ENCODE data around the gene ITGA4.
"Not testable (repeated sequence)": the region's sequence is repeated elsewhere in the genome, so short reads cannot be mapped to it uniquely, and the experiment has no call there.

ITGA4 gene

DNA sequence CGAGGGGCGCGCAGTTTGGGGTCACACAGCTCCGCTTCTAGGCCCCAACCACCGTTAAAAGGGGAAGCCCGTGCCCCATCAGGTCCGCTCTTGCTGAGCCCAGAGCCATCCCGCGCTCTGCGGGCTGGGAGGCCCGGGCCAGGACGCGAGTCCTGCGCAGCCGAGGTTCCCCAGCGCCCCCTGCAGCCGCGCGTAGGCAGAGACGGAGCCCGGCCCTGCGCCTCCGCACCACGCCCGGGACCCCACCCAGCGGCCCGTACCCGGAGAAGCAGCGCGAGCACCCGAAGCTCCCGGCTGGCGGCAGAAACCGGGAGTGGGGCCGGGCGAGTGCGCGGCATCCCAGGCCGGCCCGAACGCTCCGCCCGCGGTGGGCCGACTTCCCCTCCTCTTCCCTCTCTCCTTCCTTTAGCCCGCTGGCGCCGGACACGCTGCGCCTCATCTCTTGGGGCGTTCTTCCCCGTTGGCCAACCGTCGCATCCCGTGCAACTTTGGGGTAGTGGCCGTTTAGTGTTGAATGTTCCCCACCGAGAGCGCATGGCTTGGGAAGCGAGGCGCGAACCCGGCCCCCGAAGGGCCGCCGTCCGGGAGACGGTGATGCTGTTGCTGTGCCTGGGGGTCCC, at the start of gene ITGA4:
TSS of gene ITGA4 (plus strand) at position 266 of the 620 bp plus-strand sequence. CDS start at position 535, 269 bp downstream.
- peak; percentile 89 for DNase-seq

DNA sequence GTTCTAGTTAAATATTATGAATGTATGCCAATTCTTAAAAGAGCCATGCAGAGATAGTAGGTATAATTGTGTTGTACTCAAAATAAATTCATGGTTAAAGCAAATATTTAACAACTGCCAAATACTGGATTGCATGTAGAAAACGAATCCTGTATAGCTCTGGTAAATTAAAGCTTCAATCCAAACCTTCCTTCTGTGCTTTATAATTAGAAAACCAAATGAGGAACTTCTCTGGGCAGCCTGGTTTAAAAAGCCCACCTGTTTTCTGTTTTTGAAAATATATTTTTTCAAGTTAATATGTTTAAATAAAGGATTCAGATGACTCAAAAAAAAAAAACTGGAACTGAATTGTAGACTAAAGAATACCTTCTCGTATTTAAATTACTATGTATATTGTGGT, 48.3 kb upstream of the ITGA4 start:
- no peak for DNase-seq

DNA sequence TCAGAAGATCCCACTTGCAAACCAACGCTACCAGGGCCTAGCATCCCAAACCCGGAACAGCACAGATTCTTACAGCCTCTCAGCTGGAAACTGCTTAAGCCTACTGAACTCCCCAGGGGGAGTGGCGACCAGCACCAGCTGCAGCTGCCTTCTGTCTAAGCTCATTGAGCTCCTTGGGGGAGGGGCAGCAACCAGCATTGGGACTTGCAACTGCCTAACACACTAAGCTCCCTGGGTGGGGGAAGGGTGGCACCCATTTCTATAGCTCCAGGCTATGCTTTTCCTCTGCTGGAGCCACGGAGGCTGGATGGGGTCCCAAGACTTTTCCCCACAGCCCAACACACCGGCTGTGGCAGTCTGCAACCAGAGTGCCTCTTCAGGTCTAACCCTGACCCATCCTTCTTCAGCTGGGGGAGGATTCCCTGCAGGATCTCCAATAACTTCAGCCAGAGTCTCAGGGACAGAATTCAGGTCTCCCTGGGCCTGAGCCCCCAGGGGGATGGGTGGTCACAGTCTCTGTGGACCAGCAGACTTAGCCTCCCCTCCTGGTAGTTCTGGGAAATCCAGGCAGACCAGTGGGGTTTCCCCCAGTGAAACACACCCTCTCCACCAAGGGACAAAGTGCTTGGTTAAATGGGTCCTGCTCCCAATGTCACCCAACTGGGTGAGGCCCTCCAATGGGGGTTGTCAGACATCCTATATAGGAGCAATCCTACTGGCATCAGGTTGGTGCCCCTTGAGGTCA, 45.9 kb upstream of the ITGA4 start:
- DNase-seq, result no peak

DNA sequence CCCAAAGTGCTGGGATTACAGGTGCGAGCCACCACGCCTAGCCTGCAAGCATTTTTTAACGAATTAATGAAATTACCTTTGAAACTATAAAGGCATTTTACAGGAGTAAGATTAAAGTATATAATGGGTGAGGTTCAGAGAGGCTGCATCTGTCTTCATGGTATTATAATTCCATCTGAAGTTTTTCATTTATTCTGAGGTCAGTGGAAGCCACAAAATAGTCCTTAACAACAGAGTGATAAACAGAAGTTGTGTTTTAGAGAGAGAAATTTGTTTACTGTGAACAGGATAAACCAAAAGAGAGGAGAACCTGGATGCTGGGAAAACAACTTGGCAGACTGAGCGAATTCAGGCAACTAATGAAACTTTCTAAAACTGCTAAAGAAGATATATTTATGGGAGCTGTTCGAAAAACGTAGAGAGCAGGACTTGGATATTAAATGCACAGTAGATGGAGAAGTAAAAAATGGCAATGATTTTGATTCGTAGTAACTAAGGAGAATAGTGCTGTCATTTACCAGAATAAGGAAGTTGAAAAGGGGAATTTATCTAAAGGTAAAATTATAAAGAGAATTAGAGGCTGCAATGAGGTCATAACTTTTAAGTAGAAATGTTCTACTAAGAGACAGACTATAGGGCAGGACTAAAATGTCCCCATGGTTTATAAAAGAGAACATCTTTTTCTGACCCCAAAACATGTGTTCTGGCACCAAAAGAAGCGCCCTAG, 37.9 kb upstream of the ITGA4 start:
- no peak for DNase-seq

DNA sequence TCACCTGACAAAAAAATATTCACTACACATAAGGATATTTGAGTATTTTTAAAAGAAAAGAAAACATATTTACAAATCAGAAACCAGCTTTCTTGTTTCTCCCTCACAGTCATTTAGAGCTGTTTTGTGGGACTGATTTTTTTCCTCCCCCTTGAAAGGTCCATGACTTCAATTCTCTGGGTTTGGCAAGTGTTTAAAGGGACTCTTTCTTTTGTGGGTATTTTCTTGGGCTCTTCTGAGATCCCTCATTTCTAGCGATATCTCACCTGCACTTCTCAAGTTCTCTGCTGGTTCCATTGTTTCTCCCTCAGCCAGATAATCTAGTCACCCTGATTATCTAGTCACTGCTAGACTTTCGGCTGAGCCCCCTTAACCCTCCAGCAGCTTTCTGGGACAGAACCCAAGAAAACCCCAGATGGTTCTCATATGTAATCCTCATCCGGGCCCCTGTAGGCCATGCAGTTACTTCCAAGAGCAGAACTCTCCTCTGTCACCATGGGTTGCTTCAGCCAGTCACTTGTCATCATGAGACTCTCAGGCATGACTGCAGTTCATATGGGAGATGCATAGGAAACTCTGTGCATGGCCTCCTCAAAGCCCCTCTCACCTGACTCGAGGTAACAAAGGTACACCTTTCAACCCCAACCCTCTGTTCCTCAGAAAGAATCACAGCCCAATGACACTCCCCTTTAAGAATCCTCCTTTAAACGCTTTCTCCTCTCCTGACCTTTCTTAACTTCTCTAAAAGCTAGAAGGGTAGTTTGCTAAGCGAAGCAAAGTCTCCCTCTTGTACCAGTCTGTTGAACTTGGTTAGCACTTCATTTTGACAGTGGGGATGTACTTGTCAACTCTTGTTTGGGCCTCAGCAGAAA, 36.7 kb upstream of the ITGA4 start:
- no peak for DNase-seq

DNA sequence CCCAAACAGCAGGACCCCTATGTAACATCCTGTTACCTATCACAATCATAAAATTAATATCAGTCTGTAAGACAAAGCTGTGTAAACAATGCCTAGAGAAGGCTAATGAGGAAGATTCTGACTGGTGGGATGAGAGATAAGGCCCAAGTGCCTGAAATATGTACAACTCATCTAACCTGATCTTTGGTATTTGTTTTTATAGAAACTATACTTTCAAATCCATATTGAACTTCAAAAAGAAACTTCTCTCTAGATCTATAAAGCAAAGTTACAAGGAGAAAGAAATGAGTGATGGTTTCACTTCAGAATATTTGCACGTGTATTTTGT, 36.1 kb upstream of the ITGA4 start:
- no peak for DNase-seq

DNA sequence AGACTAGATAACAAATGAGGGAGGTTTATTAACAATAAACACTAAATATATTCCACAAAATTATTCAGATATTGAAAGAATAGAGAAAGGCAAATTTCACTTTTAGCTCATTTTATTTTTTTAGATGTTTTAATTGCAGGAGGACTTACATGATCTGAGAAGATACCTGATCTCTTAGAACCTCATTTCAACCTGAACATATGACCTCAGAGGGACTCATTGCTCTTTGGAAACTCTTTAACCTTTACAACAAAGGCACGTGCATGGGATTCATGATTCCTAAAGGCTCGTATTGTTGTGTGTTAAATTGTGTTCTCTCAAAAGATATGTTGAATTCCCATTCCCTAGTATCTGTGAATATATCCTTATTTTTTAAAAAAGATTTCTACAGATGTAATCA, 35.7 kb upstream of the ITGA4 start:
- no peak for DNase-seq

DNA sequence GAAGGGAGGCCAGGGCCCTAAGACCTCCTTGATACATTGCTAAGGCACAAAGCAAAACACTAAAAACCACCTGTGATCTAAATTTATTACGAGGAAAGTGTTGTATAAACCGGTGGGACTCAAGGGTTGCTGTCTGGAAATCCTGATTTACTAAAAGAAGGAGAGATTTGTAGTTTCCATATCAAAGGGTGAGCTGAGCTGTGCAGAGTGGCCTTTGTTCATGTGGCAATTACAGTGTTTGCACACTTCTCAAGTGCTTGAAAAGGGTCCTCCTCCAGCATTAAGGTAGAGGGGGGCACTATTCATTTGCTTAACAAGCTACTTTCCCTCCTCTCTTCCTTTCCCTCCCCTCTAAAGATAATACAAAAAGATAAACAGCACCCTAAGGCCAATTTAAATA, 30.5 kb upstream of the ITGA4 start:
- DNase-seq, result no peak

DNA sequence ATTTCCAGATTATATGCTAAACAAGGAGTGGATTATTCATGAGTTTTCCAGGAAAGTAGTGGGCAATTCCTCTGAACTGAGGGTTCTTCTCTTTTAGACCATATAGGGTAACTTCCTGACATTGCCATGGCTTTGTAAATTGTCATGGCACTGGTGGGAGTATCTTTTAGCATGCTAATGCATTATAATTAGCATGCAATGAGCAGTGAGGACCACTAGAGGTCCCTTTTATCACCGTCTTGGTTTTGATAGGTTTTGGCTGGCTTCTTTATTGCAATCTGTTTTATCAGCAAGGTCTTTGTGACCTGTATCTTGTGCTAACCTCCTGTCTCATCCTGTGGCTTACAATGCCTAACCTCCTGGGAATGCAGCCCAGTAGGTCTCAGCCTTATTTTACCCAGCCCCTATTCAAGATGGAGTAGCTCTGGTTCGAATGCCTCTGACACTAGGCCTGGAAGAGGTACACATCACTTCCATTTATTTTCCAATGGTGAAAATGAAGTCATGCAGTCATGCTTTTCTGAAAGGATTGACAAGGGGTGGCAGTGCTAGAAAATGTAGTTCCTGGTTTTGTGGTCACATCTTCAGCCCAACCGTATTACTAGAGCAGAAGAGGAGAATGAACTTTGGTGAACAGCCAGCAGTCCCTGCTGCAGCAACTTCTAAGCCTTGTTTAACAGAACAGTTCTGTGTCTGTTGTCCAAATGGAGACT, 26.6 kb upstream of the ITGA4 start:
- DNase-seq, result peak; percentile 64

DNA sequence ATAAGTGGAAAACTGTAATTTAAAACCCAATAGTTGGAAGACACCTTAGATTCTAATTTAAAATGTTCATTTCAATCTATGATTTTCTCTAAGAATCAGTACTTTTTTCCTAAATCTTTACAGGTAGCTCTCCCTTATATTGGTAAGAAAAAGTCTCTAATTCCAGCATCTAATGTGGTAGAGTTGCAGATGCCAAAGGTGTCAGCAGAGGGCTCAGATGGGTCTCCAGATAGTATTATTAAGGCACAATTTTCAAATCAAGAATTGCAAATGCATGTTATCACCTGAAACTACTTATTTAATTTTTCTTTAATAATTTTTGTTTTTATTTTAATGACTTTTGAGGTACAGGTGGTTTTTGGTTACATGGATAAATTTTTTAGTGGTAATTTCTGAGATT, 25.5 kb upstream of the ITGA4 start:
- no peak for DNase-seq

DNA sequence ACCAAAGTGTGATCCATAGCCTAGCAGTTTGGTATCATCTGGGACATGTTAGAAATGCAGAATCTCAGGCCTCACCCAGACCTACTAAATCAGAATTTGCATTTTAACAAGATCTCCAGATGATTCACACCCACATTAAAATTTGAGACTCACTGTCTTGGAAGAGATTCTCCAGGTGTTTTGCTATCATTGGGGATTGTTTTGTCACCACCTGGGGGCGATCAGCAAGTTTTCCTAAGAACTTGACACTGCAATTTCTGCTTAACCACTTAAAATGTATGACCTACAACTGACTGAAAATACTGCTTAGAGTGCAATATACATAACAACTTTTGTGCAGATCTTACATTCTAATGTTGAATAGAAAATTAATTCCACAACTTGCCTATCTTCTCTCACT, 18.9 kb upstream of the ITGA4 start:
- peak; percentile 57 for DNase-seq

DNA sequence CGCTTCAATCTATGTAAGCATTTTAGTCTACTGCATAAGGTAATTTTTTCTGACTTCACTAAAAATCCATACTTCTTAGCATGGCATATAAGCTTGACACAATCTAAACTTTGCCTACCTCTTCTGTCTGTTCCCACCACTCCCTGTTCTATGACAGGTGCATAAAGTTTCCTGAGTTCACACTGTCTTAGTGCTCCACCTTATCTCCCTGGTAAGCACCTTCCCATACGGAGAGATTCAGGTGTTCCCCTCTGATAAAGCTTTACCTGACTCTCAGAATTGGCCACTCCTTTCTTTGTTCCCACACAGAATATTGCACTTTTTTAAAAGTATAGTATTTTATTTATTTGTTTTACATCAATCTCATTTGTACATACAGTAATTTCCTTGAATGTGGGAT, 16.8 kb upstream of the ITGA4 start:
- DNase-seq, result no peak

DNA sequence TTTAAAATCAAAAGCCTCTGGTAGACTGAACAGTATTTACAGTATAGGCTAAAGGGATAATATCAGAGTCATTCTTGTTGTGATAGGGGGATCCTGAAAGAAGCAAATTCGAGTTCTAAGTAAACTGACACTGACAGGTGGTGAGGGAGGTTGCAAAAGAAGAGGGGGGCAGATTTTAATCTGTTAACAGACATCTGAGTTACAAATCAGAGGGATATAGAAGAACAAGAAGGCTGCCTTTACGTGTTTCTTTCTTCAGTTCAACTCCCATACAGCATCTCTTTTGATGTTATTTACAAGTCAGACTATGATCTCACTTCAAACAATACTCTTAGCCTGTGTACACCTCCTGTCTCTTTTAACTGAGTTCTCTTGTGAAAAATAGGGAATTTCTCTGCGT, 16.3 kb upstream of the ITGA4 start:
- no peak for DNase-seq

DNA sequence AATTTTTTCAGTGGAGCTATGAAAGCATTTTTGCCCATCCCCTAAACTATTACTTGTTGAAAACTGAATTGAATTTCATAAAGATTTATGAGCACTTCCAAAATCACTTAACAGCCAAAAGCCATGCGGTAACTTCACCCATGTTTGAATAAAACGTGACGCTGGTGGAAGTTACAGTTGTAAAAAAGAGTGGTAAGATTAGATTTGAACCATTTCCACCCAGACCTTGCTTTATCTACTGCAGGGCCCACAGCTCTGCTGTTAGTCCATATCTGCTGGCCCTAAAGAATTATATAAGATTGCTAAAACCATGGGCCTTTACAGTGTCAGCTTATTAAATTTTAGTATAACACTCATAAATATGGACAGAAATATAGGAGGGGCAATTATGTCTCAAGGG, 15.5 kb upstream of the ITGA4 start:
- no peak for DNase-seq

DNA sequence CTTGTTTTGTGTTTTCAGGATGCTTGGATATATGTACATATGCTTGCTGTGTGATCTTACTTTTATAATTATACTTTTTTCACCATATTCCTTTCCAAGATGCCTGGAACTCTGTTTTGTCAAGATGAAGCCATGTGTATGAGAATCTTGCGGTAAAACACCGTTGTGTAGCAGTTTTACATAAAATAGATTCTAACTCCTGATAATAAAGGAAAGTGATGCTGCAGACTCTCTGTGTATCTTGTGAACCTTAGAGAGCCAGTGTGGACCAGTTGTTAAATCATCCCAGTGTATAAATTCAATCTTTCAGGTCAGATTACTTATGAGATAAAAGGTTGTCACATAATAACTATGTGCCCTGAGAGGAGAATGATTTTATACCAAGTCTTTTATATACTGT, 12.5 kb upstream of the ITGA4 start:
- DNase-seq, result no peak

DNA sequence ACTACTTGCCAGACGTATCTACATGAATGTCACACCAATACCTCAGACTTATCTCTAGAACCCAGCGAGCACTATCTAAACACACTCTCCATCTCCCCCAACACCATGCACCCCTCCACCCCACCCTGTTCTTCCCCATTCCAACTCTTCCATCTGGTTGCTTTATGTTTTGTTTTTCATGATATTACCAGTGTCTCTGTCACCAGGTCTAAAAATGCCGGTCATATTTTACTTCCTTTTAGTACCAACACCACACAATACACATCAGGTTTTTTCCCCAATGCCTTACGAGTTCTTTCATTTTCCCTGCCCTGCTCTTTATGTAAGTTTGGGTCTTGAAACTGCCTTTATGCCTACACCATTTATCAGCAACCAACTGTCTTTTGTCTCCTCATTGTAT, 10.2 kb upstream of the ITGA4 start:
- DNase-seq, result no peak

DNA sequence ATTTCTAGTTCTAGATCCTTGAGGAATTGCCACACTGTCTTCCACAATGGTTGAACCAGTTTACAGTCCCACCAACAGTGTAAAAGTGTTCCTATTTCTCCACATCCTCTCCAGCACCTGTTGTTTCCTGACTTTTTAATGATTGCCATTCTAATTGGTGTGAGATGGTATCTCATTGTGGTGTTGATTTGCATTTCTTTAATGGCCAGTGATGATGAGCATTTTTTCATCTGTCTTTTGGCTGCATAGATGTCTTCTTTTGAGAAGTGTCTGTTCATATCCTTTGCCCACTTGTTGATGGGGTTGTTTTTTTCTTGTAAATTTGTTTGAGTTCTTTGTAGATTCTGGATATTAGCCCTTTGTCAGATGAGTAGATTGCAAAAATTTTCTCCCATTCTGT, 7.9 kb upstream of the ITGA4 start:
- not testable (repeated sequence) for DNase-seq

DNA sequence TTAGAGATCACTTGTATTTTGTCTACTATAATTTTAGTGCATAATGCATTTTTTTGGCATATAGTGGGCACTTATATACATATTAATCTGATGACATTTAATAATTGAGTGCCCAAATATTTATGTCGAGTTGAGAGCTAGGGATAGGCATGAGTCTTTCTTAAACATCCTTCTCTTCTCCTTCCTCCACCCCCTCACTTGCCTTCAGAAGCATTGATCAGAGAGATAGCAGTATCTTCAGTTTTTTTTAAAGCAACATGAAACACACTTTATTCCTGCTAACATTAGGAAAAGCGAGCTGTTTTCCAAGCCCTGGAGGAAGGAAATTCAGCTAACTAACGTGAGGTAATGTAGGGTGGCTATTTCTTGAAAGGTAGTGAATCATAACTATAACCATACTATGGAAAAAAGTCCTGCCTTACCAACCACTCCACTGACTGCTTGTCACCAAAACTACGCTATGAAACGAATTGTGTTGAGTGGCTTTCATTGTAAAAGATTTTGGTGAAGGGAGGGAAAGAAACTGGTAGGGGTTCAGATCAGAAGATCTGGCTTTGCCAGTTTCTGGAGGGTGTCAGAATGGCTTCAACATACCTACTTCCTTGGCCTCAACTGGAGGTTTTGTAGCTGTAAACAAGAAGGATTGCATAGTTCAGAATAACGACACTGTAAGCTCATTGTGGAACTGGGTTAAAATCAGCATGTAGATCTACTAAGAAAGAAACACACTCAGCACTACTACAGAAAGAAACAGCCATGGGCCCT, 2.3 kb upstream of the ITGA4 start:
- no peak for DNase-seq

DNA sequence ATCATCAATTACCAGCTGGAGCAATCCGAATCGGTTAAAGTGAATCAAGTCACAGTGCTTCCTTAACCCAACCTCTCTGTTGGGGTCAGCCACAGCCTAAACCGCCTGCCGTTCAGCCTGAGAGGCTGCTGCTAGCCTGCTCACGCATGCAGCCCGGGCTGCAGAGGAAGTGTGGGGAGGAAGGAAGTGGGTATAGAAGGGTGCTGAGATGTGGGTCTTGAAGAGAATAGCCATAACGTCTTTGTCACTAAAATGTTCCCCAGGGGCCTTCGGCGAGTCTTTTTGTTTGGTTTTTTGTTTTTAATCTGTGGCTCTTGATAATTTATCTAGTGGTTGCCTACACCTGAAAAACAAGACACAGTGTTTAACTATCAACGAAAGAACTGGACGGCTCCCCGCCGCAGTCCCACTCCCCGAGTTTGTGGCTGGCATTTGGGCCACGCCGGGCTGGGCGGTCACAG, 496 bp upstream of the ITGA4 start:
- DNase-seq, result peak; percentile 85

DNA sequence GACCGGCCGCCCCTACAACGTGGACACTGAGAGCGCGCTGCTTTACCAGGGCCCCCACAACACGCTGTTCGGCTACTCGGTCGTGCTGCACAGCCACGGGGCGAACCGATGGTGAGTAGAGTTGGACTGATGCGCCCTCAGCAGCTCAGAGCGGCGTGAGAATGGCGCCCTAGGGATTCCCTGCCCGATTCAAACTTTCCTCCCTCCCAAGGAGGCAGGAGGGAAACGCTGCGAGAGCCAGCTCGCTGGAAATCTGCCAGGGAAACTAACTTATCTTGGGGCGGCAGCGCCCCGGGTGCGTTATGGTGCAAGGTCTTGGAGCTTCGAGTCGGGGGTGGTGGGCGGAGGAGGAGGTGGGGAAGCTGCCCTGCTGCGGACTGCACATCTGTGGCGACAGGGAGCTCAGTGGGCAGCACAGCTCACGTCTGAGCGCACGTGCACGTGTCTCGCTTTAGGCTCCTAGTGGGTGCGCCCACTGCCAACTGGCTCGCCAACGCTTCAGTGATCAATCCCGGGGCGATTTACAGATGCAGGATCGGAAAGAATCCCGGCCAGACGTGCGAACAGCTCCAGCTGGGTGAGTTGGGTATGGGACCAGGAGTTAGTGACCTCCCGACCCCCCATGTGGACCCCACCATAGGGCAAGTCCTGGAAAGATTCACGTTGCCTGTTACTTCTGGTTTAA, 697 bp downstream of the ITGA4 start:
- DNase-seq, result peak; percentile 61

DNA sequence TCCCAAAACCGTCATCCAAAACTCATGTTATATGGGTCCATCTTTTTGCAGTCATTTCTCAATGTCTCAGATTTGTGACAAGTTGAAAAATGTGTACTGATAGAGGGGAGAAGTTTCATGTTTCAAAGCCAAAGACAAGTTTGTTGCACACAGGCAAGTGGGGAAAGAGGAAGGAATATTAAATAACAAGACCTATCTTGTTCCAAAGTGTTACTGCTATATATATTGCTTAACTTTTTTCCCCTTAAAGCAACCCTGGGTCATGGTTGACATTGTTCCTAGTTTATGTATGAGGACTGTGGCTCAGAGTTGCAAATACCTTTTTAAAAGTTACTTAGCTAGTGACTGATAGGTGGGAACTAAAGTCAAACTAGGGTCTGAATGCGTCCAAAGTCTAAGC, 1.7 kb downstream of the ITGA4 start:
- DNase-seq, result no peak

Measured in CD4-positive, alpha-beta T cell treated with Interleukin-12 subunit alpha and Interleukin-12 subunit beta, for 1 hour (primary cell).